ENCODE measurements around the gene CSRP1. TPM values are rescaled to one million over a fixed set of nuclear protein-coding genes. Genes with fewer than 3 reads are reported as not detected.

CSRP1 gene
- total RNA-seq, 2 experiments from 2014 or later, result 46.4 to 89.8 TPM

- intact Hi-C loops (cut with micrococcal nuclease; ENCODE audit: unreplicated experiment), result no loop called here
- no peaks in the 10 kb centered on the region for H3K4me1 ChIP-seq (ENCODE audit: insufficient read depth, low read length, poor library complexity, severe bottlenecking)
- DNase-seq (ENCODE audit: low spot score), result no peak
- ChIA-PET POLR2A (interaction anchor here (0.5 kb wide), 1 partner anchor 1250 kb away, joined by 3 read pairs; no protein-coding TSS in a partner anchor), CTCF (ENCODE audit: unreplicated experiment) (no interaction called here)
- H3K36me3 ChIP-seq (ENCODE audit: insufficient read depth, low read length), result no peaks in the 10 kb centered on the region
- no peak overlapping the region for H3K27ac ChIP-seq (ENCODE audit: low read depth, low read length, poor library complexity, severe bottlenecking)
- no peak overlapping the region for H3K4me2 ChIP-seq (ENCODE audit: low read length)
- BruUV-seq (replicated peaks), result no TSS peak
- no peaks in the 10 kb centered on the region for H3K79me2 ChIP-seq (ENCODE audit: insufficient read depth, low read depth, low read length)
- H3K9me2 ChIP-seq (ENCODE audit: insufficient read depth, low read length), result no peaks in the 10 kb centered on the region
- TF ChIP-seq CTCF (conservative IDR thresholded peaks at IDR 0.05; ENCODE audit: low read length), result no peak
- TF ChIP-seq EZH2phosphoT487 (IDR thresholded peaks at IDR 0.05; ENCODE audit: borderline replicate concordance, low read depth, low read length), result no peak
- no peaks in the 10 kb centered on the region for H3K9me3 ChIP-seq (ENCODE audit: low read length)
- H3K4me3 ChIP-seq (ENCODE audit: low read depth, low read length, poor library complexity, severe bottlenecking), result no peak overlapping the region
- no peaks in the 10 kb centered on the region for H4K20me1 ChIP-seq (ENCODE audit: insufficient read depth, low read length)
- no peak overlapping the region for H2AFZ ChIP-seq (ENCODE audit: low read length)
Measured at GRCh38 chr1:201468501-201468843, 38.5 kb downstream of the CSRP1 start.

- Histone ChIP-seq H4K20me1 (ENCODE audit: insufficient read depth, low read length) (no peaks in the 10 kb centered on the region), H3K27ac (ENCODE audit: low read depth, low read length, poor library complexity, severe bottlenecking) (no peak overlapping the region), H3K79me2 (ENCODE audit: insufficient read depth, low read depth, low read length) (no peaks in the 10 kb centered on the region), H3K4me2 (ENCODE audit: low read length) (no peak overlapping the region), H3K9me2 (ENCODE audit: insufficient read depth, low read length) (no peaks in the 10 kb centered on the region), H3K4me3 (ENCODE audit: low read depth, low read length, poor library complexity, severe bottlenecking) (no peak overlapping the region), H3K36me3 (ENCODE audit: insufficient read depth, low read length) (no peaks in the 10 kb centered on the region), H3K4me1 (ENCODE audit: insufficient read depth, low read length, poor library complexity, severe bottlenecking) (no peaks in the 10 kb centered on the region), H3K9me3 (ENCODE audit: low read length) (no peaks in the 10 kb centered on the region), H2AFZ (ENCODE audit: low read length) (no peak overlapping the region)
- CTCF ChIA-PET (ENCODE audit: unreplicated experiment), result interaction anchor here (0.6 kb wide), 2 partner anchors 18 to 37 kb away, joined by 4 to 12 read pairs; no protein-coding TSS in a partner anchor
- intact Hi-C loops (cut with micrococcal nuclease; ENCODE audit: unreplicated experiment), result no loop called here
- no peak for DNase-seq (ENCODE audit: low spot score)
- TF ChIP-seq CTCF (conservative IDR thresholded peaks at IDR 0.05; ENCODE audit: low read length) (no peak), EZH2phosphoT487 (IDR thresholded peaks at IDR 0.05; ENCODE audit: borderline replicate concordance, low read depth, low read length) (no peak)
- BruUV-seq (replicated peaks), result no TSS peak
- POLR2A ChIA-PET, result interaction anchor here (0.6 to 0.8 kb wide), 3 partner anchors 30 to 237 kb away, joined by 3 to 5 read pairs (median 3); no protein-coding TSS in a partner anchor
Measured at GRCh38 chr1:201466492-201466891, 40.4 kb downstream of the CSRP1 start.

GRCh38 chr1:201465698-201466290 lies 41.1 kb downstream of the CSRP1 start:
- Histone ChIP-seq H3K27ac (ENCODE audit: low read depth, low read length, poor library complexity, severe bottlenecking) (no peak overlapping the region), H3K4me3 (ENCODE audit: low read depth, low read length, poor library complexity, severe bottlenecking) (no peak overlapping the region), H3K4me2 (ENCODE audit: low read length) (no peak overlapping the region), H3K9me2 (ENCODE audit: insufficient read depth, low read length) (no peaks in the 10 kb centered on the region), H3K4me1 (ENCODE audit: insufficient read depth, low read length, poor library complexity, severe bottlenecking) (no peaks in the 10 kb centered on the region), H3K36me3 (ENCODE audit: insufficient read depth, low read length) (no peaks in the 10 kb centered on the region), H2AFZ (ENCODE audit: low read length) (no peak overlapping the region), H4K20me1 (ENCODE audit: insufficient read depth, low read length) (no peaks in the 10 kb centered on the region), H3K9me3 (ENCODE audit: low read length) (no peaks in the 10 kb centered on the region), H3K79me2 (ENCODE audit: insufficient read depth, low read depth, low read length) (no peaks in the 10 kb centered on the region)
- POLR2A ChIA-PET, result interaction anchor here (0.5 kb wide), 1 partner anchor 13 kb away, joined by 6 read pairs; no protein-coding TSS in a partner anchor
- intact Hi-C loops (cut with micrococcal nuclease; ENCODE audit: unreplicated experiment), result no loop called here
- no TSS peak for BruUV-seq (replicated peaks)
- TF ChIP-seq EZH2phosphoT487 (IDR thresholded peaks at IDR 0.05; ENCODE audit: borderline replicate concordance, low read depth, low read length), result no peak
- CTCF ChIA-PET (ENCODE audit: unreplicated experiment), result interaction anchor here (0.6 kb wide), 1 partner anchor 17 kb away, joined by 12 read pairs; no protein-coding TSS in a partner anchor
- no peak for DNase-seq (ENCODE audit: low spot score)
